Left lung (tissue), 10 donors: ENCODE results near the gene NAGLU. TPM values are rescaled to one million over a fixed set of nuclear protein-coding genes. Genes with fewer than 3 reads are reported as not detected.
A peak's percentile ranks its signal among the peaks of the same experiment; 100 is the strongest.

Experiments
- ATAC-seq: fragments of 200-7000 bp; cut with Tn5 transposase; one replicate; pipeline ENCODE4 v1.9.1; 2020; ENCODE audit warnings: moderate library complexity
- DNase-seq, 4 donors: peaks; one replicate each; pipeline ENCODE4 v3.0.0-alpha.2; 2013 to 2020
- H3K27ac ChIP-seq, 2 donors: fragments of 200-600 bp; sonication (generic) in 1 of 2; one replicate each; pipeline versions ENCODE4 v1.5.0 to v1.8.0; 2020 to 2021
- H3K27me3 ChIP-seq, 2 donors: fragments of 200-600 bp; sonication (generic) in 1 of 2; one replicate each; pipeline versions ENCODE4 v1.5.0 to v1.8.0; 2020 to 2021
- H3K36me3 ChIP-seq, 2 donors: fragments of 200-600 bp; sonication (generic) in 1 of 2; one replicate each; pipeline versions ENCODE4 v1.5.0 to v1.8.0; 2020 to 2021
- H3K4me1 ChIP-seq, 2 donors: fragments of 200-600 bp; one replicate each; pipeline ENCODE4 v1.8.0; 2021
- H3K4me3 ChIP-seq, 2 donors: fragments of 200-600 bp; sonication (generic) in 1 of 2; one replicate each; pipeline versions ENCODE4 v1.5.0 to v1.8.0; 2020 to 2021; ENCODE audit warnings: mild to moderate bottlenecking in 1 of 2
- H3K9me3 ChIP-seq, 2 donors: fragments of 200-600 bp; sonication (generic) in 1 of 2; one replicate each; pipeline versions ENCODE4 v1.5.0 to v1.8.0; 2020 to 2021
- CTCF ChIP-seq, 2 donors: fragments of 200-600 bp; sonication (generic) in 1 of 2; IDR thresholded peaks; one replicate each; pipeline versions ENCODE4 v1.5.0 to v1.8.0; 2021; ENCODE audit warnings: antibody characterized with exemption in 2 of 2
- intact Hi-C, 2 donors: fragments of 100-400 bp; cut with DNase I; formaldehyde crosslinking; loops; one replicate each; pipeline versions ENCODE4 v1.11.2 to v1.14.2; 2022
- polyA plus RNA-seq, 6 donors: library from polyadenylated mRNA; unstranded; fragments of 120-200 nt; gene quantifications; one replicate each; pipeline ENCODE4 v1.2.1, GENCODE V29; 2013; ENCODE audit not compliant: insufficient read length in 6 of 6
- total RNA-seq, 2 donors: library from RNA; stranded (reverse); fragmentation: NEBNext Ultra II Directional; extraction: Animal tissue kit (Norgen Biotek cat#: 25700); gene quantifications; one replicate each; pipeline ENCODE4 v1.2.1, GENCODE V29; 2021
- donor health status: DM: no; HTN: yes; CAD: no.
- donor health status: DM: no; HTN: no; CAD: no.

The NAGLU gene
- total and polyA plus RNA-seq, 8 donors: 10.3 to 56.2 (median 14.3) TPM

GRCh38 chr17:42514867-42515266 lies 21.2 kb upstream of the NAGLU start:
- no peak for TF ChIP-seq CTCF (IDR thresholded peaks at IDR 0.05)
- intact Hi-C loops: loop anchor here in 1 of 2 donors (5.0 kb wide), 1 partner anchor 93 kb away; the partner anchor contains the start of gene CAVIN1
- H3K27ac ChIP-seq: no peak overlapping the region

DNA sequence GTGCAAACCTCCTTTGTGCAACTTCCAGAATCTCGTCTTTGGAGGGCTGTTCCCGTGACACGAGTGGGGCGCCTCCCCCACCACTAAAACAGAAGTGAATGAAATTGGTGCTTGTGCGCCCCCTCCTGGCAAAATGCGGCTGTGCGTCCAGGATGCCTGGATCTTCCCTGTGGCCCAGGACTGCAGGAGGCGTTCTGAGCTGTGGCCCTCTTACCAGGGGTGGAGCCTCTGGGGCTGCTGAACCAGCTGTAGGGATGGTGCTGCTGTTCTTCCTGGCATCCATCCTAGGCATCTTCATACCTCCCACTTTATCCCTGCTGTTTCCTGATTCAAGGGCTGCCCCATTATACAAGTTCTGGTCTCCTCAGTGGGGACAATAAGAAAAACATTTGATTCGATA lies 18.5 kb upstream of the NAGLU start:
- ATAC-seq (peak; percentile 78), DNase-seq (peak; percentile 24 to 93 (median 78))
- no peaks in the 10 kb centered on the region for H3K27me3 ChIP-seq
- peak; percentile 90 to 97 for TF ChIP-seq CTCF (IDR thresholded peaks at IDR 0.05)
- intact Hi-C loops: loop anchor here in 1 of 2 donors (5.0 kb wide), 1 partner anchor 95 kb away; the partner anchor contains the start of gene CAVIN1
- no peak overlapping the region for H3K4me3 ChIP-seq
- H3K36me3 ChIP-seq: peaks cover 0 to 65% of the 10 kb centered on the region in 2 donors
- no peaks in the 10 kb centered on the region for H3K9me3 ChIP-seq
- peak overlapping the region; percentile 83 to 93 for H3K27ac ChIP-seq
- H3K4me1 ChIP-seq: peaks cover 54 to 58% of the 10 kb centered on the region in 2 donors

More at GRCh38 chr17:42514867-42515266, 21.2 kb upstream of the NAGLU start:
- H3K36me3 ChIP-seq: peaks cover 0 to 72% of the 10 kb centered on the region in 2 donors
- no peaks in the 10 kb centered on the region for H3K9me3 ChIP-seq
- no peak for DNase-seq
- H3K27me3 ChIP-seq: no peaks in the 10 kb centered on the region
- no peak overlapping the region for H3K4me3 ChIP-seq
- ATAC-seq: no peak
- peaks cover 31% of the 10 kb centered on the region in 2 donors for H3K4me1 ChIP-seq

- peaks cover 0 to 65% of the 10 kb centered on the region in 2 donors for H3K36me3 ChIP-seq
- peak in 3 of 4 donors; percentile 42 to 81 (median 67) for DNase-seq
Measured at GRCh38 chr17:42518046-42518754, 17.8 kb upstream of the NAGLU start.

GRCh38 chr17:42518755-42519545 lies 17.1 kb upstream of the NAGLU start:
- peak; percentile 8 for ATAC-seq
- intact Hi-C loops: loop anchor here in 1 of 2 donors (5.0 kb wide), 1 partner anchor 97 kb away; the partner anchor contains the start of gene CAVIN1
- TF ChIP-seq CTCF (IDR thresholded peaks at IDR 0.05): no peak

More at GRCh38 chr17:42518046-42518754, 17.8 kb upstream of the NAGLU start:
- H3K9me3 ChIP-seq: no peaks in the 10 kb centered on the region
- no peaks in the 10 kb centered on the region for H3K27me3 ChIP-seq
- peaks cover 54 to 65% of the 10 kb centered on the region in 2 donors for H3K4me1 ChIP-seq
- intact Hi-C loops: loop anchor here in 1 of 2 donors (5.0 kb wide), 1 partner anchor 96 kb away; the partner anchor contains the start of gene CAVIN1
- no peak overlapping the region for H3K4me3 ChIP-seq
- ATAC-seq: peak; percentile 61
- no peak for TF ChIP-seq CTCF (IDR thresholded peaks at IDR 0.05)
- H3K27ac ChIP-seq: peak overlapping the region; percentile 83 to 93

More at GRCh38 chr17:42518755-42519545, 17.1 kb upstream of the NAGLU start:
- H3K4me1 ChIP-seq: peaks cover 54 to 67% of the 10 kb centered on the region in 2 donors
- DNase-seq: peak in 2 of 4 donors; percentile 16 to 39
- no peaks in the 10 kb centered on the region for H3K27me3 ChIP-seq
- no peaks in the 10 kb centered on the region for H3K9me3 ChIP-seq
- H3K4me3 ChIP-seq: no peak overlapping the region
- H3K36me3 ChIP-seq: peaks cover 0 to 63% of the 10 kb centered on the region in 2 donors
- peak overlapping the region; percentile 83 to 93 for H3K27ac ChIP-seq
